Thoracic aorta (tissue), 2 donors: ENCODE data around the gene C4orf50. TPM values are rescaled to one million over a fixed set of nuclear protein-coding genes. Genes with fewer than 3 reads are reported as not detected.

Experiments used
- ATAC-seq: fragments of 150-250 bp; one replicate; pipeline ENCODE4 v1.8.0; 2017; ENCODE audit warnings: low read depth; ENCODE audit not compliant: insufficient number of reproducible peaks, low FRiP score
- DNase-seq: peaks from one replicate; pipeline ENCODE4 v3.0.0-alpha.2; 2020; ENCODE audit warnings: low spot score
- H3K27ac ChIP-seq, 2 donors: fragments of 200-600 bp; sonication (generic); 1 replicate in 1 of 2; 2 replicates in 1 of 2; pipeline ENCODE4 v1.5.1; 2016; ENCODE audit warnings: mild to moderate bottlenecking in 2 of 2, moderate library complexity in 2 of 2
- H3K27me3 ChIP-seq: fragments of 200-600 bp; sonication (generic); replicated peaks from 2 replicates; pipeline ENCODE4 v1.6.0; 2016; ENCODE audit warnings: mild to moderate bottlenecking; ENCODE audit not compliant: insufficient read depth
- H3K36me3 ChIP-seq: fragments of 200-600 bp; sonication (generic); one replicate; pipeline ENCODE4 v1.5.1; 2016
- H3K4me1 ChIP-seq, 2 donors: fragments of 200-600 bp; sonication (generic); 1 replicate in 1 of 2; 2 replicates in 1 of 2; pipeline versions ENCODE4 v1.5.1 to v1.6.0; 2016; ENCODE audit warnings: low read depth in 2 of 2, mild to moderate bottlenecking in 1 of 2; ENCODE audit not compliant: control insufficient read depth in 1 of 2
- H3K4me3 ChIP-seq: fragments of 200-600 bp; sonication (generic); 2 replicates; pipeline ENCODE4 v1.5.1; 2016; ENCODE audit warnings: mild to moderate bottlenecking
- H3K9me3 ChIP-seq: fragments of 200-600 bp; sonication (generic); 2 replicates; pipeline ENCODE4 v1.5.1; 2016
- total RNA-seq, 2 donors: library from RNA; depleted of rRNA; stranded (reverse); fragments of >200 nt; gene quantifications; one replicate each; pipeline versions ENCODE4 v1.1.0 to v1.2.3, GENCODE V29; 2016
- TF ChIP-seq, protein P1 (sequence below): fragments of 200-600 bp; sonication (generic); IDR thresholded peaks from one replicate; pipeline ENCODE4 v1.5.1; 2019; ENCODE audit warnings: antibody characterized with exemption

The C4orf50 gene
- total RNA-seq = under 1 TPM in 1 of 2 donors, not detected in 1; 0.14 TPM

GRCh38 chr4:6018331-6018730 lies at the start of gene C4orf50:
TSS of gene C4orf50 (minus strand) at chr4:6018431.
- ATAC-seq = no peak

DNA sequence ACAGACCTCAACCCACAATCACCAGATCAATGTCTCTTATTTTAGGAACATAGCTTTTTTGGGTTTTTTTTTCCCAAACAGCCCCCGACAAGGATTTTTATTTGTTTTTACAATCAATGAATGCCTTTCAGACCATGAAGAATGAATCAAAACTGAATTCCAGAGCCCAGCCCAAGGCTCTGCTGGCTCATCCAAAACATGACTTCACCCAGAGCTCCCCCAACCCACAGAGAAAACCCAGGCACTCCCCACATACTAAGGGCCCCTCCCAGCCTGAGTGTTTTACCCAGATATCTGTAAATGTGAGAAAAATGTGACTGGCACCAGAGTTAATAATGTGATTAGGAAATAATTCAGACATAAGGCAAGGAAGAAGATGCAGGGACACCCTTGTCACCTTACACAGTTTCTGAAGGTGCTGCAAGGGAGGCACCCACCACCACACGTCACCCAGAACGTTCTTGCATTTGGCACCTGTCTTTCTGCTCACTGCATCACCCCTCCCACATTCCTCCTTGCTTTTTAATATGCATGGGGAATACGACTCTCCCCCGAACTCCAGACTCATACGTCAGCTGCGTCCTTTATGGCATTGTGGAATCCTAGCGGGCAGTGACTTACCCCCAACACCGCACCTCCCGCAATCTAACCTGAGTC lies 47.8 kb upstream of the C4orf50 start:
- ATAC-seq = no peak
- Histone ChIP-seq H3K9me3 (no peaks in the 10 kb centered on the region), H3K27ac (no peak overlapping the region), H3K4me3 (no peak overlapping the region), H3K27me3 (no peaks in the 10 kb centered on the region), H3K4me1 (no peaks in the 10 kb centered on the region), H3K36me3 (no peaks in the 10 kb centered on the region)
- TF ChIP-seq, protein P1, sequence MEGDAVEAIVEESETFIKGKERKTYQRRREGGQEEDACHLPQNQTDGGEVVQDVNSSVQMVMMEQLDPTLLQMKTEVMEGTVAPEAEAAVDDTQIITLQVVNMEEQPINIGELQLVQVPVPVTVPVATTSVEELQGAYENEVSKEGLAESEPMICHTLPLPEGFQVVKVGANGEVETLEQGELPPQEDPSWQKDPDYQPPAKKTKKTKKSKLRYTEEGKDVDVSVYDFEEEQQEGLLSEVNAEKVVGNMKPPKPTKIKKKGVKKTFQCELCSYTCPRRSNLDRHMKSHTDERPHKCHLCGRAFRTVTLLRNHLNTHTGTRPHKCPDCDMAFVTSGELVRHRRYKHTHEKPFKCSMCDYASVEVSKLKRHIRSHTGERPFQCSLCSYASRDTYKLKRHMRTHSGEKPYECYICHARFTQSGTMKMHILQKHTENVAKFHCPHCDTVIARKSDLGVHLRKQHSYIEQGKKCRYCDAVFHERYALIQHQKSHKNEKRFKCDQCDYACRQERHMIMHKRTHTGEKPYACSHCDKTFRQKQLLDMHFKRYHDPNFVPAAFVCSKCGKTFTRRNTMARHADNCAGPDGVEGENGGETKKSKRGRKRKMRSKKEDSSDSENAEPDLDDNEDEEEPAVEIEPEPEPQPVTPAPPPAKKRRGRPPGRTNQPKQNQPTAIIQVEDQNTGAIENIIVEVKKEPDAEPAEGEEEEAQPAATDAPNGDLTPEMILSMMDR = no peak
- DNase-seq = no peak

More at GRCh38 chr4:6018331-6018730, at the start of gene C4orf50:
- Histone ChIP-seq H3K27me3 (no peaks in the 10 kb centered on the region), H3K4me1 (no peaks in the 10 kb centered on the region), H3K27ac (no peak within 1 kb of the TSS), H3K9me3 (no peaks in the 10 kb centered on the region), H3K4me3 (no peak within 1 kb of the TSS), H3K36me3 (no peaks in the 10 kb centered on the region)
- TF ChIP-seq, protein P1 = no peak
- no peak for DNase-seq

DNA sequence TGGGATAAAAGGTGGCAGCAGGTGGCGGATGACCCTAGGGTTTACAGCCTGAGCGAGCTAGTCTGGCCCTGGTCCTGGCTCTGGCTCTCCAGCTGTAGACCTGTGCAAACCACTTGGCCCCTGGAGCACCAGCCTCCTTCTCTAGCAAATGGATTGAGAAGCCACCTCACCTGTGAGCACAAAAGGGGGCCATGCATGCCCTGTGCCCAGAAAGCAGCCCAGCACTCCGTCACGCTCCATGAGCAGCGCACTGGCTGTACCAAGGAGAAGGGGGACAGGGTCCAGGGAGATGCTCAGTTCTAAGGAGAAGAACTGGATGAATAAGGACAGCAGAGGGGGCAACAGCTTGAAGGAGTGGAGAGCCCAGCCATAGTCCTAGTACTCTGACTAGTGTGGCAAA lies 46.9 kb upstream of the C4orf50 start:
- Histone ChIP-seq H3K27me3 (no peaks in the 10 kb centered on the region), H3K4me3 (no peak overlapping the region), H3K36me3 (no peaks in the 10 kb centered on the region), H3K4me1 (no peaks in the 10 kb centered on the region), H3K9me3 (peaks cover 5% of the 10 kb centered on the region), H3K27ac (no peak overlapping the region)
- TF ChIP-seq, protein P1 = no peak
- ATAC-seq (no peak), DNase-seq (no peak)

DNA sequence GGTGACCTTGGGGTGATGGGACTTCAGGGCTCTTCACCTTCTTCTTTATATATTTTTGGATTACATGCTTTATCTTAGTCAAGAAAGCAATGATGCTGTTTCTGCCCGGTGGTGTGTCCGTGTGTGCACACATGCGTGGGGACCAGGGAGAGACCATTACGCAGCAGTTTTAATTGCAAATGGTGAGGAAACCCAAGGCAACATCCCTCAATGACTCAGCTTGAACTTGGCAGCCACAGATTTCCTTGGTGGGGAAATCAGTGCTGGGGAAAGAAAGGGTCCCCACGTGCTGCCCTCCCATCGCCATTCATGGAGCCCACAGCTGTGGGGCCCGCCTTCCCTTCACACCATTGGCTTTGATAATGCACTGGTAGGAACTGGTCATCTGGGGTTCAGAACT lies 46.2 kb upstream of the C4orf50 start:
- Histone ChIP-seq H3K4me3 (no peak overlapping the region), H3K4me1 (no peaks in the 10 kb centered on the region), H3K27ac (no peak overlapping the region), H3K36me3 (no peaks in the 10 kb centered on the region), H3K9me3 (peaks cover 13% of the 10 kb centered on the region), H3K27me3 (no peaks in the 10 kb centered on the region)
- ATAC-seq (no peak), DNase-seq (no peak)
- TF ChIP-seq, protein P1 = no peak

DNA sequence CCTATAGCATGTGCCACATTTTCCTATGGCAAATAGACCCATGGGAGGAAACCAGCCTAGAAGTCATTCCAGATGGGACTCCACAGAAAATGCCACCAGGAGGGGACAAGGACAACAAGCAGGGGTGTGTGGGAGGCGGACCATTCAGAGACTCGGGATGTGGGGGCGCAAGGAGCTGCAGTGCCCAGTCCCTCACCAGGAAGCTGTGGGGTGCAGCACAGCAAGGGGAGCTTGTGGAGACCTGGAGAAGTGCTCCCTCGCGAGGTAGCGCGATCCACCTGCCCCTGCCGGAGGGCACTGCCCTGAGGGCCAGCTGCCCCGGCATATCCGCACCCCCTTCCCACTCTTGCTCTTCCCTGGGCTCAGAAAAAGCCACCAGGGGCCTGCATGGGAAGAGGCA lies 45.5 kb upstream of the C4orf50 start:
- Histone ChIP-seq H3K9me3 (peaks cover 20% of the 10 kb centered on the region), H3K36me3 (no peaks in the 10 kb centered on the region), H3K4me3 (no peak overlapping the region), H3K27me3 (no peaks in the 10 kb centered on the region), H3K27ac (no peak overlapping the region), H3K4me1 (no peaks in the 10 kb centered on the region)
- TF ChIP-seq, protein P1 = no peak
- ATAC-seq = no peak
- no peak for DNase-seq
